ENCODE data around the gene KCNMB1.

The KCNMB1 gene

DNA sequence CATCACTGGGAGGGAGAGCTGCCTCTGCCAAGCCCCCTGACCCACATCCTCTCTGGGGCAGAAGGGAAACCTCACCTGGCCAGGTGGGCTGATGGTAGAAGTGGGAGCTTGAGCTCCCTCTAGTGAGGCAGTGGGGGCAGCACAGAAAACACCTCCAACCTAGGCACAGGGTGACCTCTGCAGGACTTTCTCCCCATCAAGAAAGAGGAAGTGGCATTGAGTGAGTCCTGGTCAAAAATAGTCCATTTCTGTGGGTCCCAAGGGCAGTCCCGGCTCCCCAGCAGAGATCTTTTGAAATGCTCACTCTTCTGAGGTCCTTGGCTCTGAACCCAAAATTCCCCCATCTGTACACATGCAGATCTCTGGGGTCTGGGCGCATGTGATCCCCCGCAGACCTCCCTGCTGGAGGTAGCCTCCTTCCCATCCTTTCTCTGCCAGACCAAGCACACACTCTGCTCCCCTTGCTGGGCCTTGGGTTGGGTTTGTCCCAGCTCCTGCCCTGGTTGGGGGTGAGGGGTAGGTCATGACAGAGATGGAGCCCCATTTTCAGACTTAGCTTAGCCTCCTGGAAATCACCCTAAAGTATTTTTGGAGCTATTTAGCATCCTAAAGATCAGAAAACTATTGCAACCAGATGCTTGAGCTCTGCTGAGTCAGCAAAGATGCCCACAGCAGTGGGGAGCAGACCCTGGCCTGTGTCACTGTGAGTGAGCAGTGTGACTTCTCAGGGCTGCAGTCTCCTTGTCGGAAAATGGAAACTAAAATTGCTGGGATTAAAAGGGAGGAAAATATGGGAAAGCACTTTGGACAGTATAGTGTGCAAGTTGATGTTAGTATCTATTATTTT is 50.0 kb downstream of the KCNMB1 start:
- no peak overlapping the region for H3K9ac ChIP-seq (ENCODE audit: low read length in 5 of 5)
- H3K9me3 ChIP-seq (ENCODE audit: control insufficient read depth in 5 of 5, low read length in 5 of 5), result no peaks in the 10 kb centered on the region
- H3K36me3 ChIP-seq (ENCODE audit: control insufficient read depth in 5 of 5, insufficient read depth in 5 of 5, low read length in 5 of 5), result no peaks in the 10 kb centered on the region
- peaks cover 0 to 26% (median 7%) of the 10 kb centered on the region in 5 donors for H3K4me1 ChIP-seq (ENCODE audit: control insufficient read depth in 5 of 5, insufficient read depth in 5 of 5, low read length in 5 of 5)
- H3K4me3 ChIP-seq (ENCODE audit: low read depth in 1 of 5, low read length in 5 of 5), result no peak overlapping the region
- H3K27me3 ChIP-seq (ENCODE audit: control insufficient read depth in 5 of 5, insufficient read depth in 4 of 5, low read length in 5 of 5), result no peaks in the 10 kb centered on the region
- H3K27ac ChIP-seq (ENCODE audit: low read depth, low read length), result no peak overlapping the region

GRCh38 chr5:170338291-170338690 is 50.9 kb downstream of the KCNMB1 start:
- Histone ChIP-seq H3K27me3 (ENCODE audit: control insufficient read depth in 5 of 5, insufficient read depth in 4 of 5, low read length in 5 of 5) (no peaks in the 10 kb centered on the region), H3K9me3 (ENCODE audit: control insufficient read depth in 5 of 5, low read length in 5 of 5) (no peaks in the 10 kb centered on the region), H3K4me3 (ENCODE audit: low read depth in 1 of 5, low read length in 5 of 5) (no peak overlapping the region), H3K9ac (ENCODE audit: low read length in 5 of 5) (no peak overlapping the region), H3K4me1 (ENCODE audit: control insufficient read depth in 5 of 5, insufficient read depth in 5 of 5, low read length in 5 of 5) (peaks cover 5 to 35% (median 10%) of the 10 kb centered on the region in 5 donors), H3K27ac (ENCODE audit: low read depth, low read length) (no peak overlapping the region), H3K36me3 (ENCODE audit: control insufficient read depth in 5 of 5, insufficient read depth in 5 of 5, low read length in 5 of 5) (no peaks in the 10 kb centered on the region)

GRCh38 chr5:170337045-170337733 is 52.0 kb downstream of the KCNMB1 start:
- H3K27ac ChIP-seq (ENCODE audit: low read depth, low read length), result no peak overlapping the region
- H3K9me3 ChIP-seq (ENCODE audit: control insufficient read depth in 5 of 5, low read length in 5 of 5), result no peaks in the 10 kb centered on the region
- no peak overlapping the region for H3K9ac ChIP-seq (ENCODE audit: low read length in 5 of 5)
- H3K36me3 ChIP-seq (ENCODE audit: control insufficient read depth in 5 of 5, insufficient read depth in 5 of 5, low read length in 5 of 5), result no peaks in the 10 kb centered on the region
- H3K27me3 ChIP-seq (ENCODE audit: control insufficient read depth in 5 of 5, insufficient read depth in 4 of 5, low read length in 5 of 5), result no peaks in the 10 kb centered on the region
- H3K4me1 ChIP-seq (ENCODE audit: control insufficient read depth in 5 of 5, insufficient read depth in 5 of 5, low read length in 5 of 5), result peaks cover 5 to 38% (median 10%) of the 10 kb centered on the region in 5 donors
- no peak overlapping the region for H3K4me3 ChIP-seq (ENCODE audit: low read depth in 1 of 5, low read length in 5 of 5)

DNA sequence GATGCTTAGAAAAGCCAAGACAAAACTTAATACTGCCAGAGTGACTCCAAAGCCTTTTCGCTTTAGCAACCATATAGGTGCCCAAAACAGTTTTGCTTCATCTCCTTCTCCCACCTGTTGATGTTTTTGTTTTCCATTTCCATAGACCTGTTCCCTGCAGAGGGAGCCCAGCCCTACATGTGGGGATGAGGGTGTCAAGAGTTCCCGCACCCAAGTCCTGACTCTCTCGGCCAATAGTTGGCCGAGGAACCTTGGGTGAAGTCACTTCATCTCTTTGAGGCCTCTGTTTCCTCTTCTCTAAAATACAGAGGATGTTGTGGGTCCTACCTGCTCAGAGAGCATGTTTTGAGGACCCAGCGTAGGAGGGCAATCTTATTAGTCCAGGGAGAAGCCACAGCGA is 53.1 kb downstream of the KCNMB1 start:
- H3K36me3 ChIP-seq (ENCODE audit: control insufficient read depth in 5 of 5, insufficient read depth in 5 of 5, low read length in 5 of 5), result no peaks in the 10 kb centered on the region
- H3K4me1 ChIP-seq (ENCODE audit: control insufficient read depth in 5 of 5, insufficient read depth in 5 of 5, low read length in 5 of 5), result peaks cover 8 to 43% (median 15%) of the 10 kb centered on the region in 5 donors
- H3K27ac ChIP-seq (ENCODE audit: low read depth, low read length), result no peak overlapping the region
- H3K27me3 ChIP-seq (ENCODE audit: control insufficient read depth in 5 of 5, insufficient read depth in 4 of 5, low read length in 5 of 5), result no peaks in the 10 kb centered on the region
- no peak overlapping the region for H3K4me3 ChIP-seq (ENCODE audit: low read depth in 1 of 5, low read length in 5 of 5)
- H3K9ac ChIP-seq (ENCODE audit: low read length in 5 of 5), result no peak overlapping the region
- no peaks in the 10 kb centered on the region for H3K9me3 ChIP-seq (ENCODE audit: control insufficient read depth in 5 of 5, low read length in 5 of 5)

DNA sequence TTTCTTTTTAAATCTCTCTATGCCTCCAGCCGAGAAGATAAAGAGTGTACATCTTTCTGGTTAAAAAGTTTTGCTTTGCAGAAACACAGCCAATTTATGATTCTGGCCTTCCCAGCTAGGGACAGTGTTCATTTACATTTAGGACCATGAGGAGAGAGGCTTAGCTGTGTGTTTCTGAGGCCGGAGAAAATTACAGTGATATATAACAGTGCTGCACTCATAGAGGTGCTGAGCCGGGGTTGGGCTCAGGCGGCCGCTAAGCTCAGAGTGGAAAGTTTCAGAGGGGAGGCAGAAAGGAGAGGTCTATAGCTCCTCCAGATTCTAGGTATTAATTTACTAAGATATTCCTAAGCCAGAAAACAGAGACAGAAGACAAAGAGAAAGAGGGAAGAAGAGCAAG is 54.5 kb downstream of the KCNMB1 start:
- no peak overlapping the region for H3K27ac ChIP-seq (ENCODE audit: low read depth, low read length)
- H3K4me1 ChIP-seq (ENCODE audit: control insufficient read depth in 5 of 5, insufficient read depth in 5 of 5, low read length in 5 of 5), result peaks cover 11 to 56% (median 25%) of the 10 kb centered on the region in 5 donors
- H3K9ac ChIP-seq (ENCODE audit: low read length in 5 of 5), result no peak overlapping the region
- no peaks in the 10 kb centered on the region for H3K27me3 ChIP-seq (ENCODE audit: control insufficient read depth in 5 of 5, insufficient read depth in 4 of 5, low read length in 5 of 5)
- H3K4me3 ChIP-seq (ENCODE audit: low read depth in 1 of 5, low read length in 5 of 5), result no peak overlapping the region
- H3K9me3 ChIP-seq (ENCODE audit: control insufficient read depth in 5 of 5, low read length in 5 of 5), result no peaks in the 10 kb centered on the region
- H3K36me3 ChIP-seq (ENCODE audit: control insufficient read depth in 5 of 5, insufficient read depth in 5 of 5, low read length in 5 of 5), result no peaks in the 10 kb centered on the region

- Histone ChIP-seq H3K4me3 (ENCODE audit: low read depth in 1 of 5, low read length in 5 of 5) (no peak overlapping the region), H3K9me3 (ENCODE audit: control insufficient read depth in 5 of 5, low read length in 5 of 5) (no peaks in the 10 kb centered on the region), H3K36me3 (ENCODE audit: control insufficient read depth in 5 of 5, insufficient read depth in 5 of 5, low read length in 5 of 5) (no peaks in the 10 kb centered on the region), H3K27ac (ENCODE audit: low read depth, low read length) (no peak overlapping the region), H3K4me1 (ENCODE audit: control insufficient read depth in 5 of 5, insufficient read depth in 5 of 5, low read length in 5 of 5) (peaks cover 11 to 59% (median 25%) of the 10 kb centered on the region in 5 donors), H3K27me3 (ENCODE audit: control insufficient read depth in 5 of 5, insufficient read depth in 4 of 5, low read length in 5 of 5) (no peaks in the 10 kb centered on the region), H3K9ac (ENCODE audit: low read length in 5 of 5) (no peak overlapping the region)
Measured at GRCh38 chr5:170333161-170333910, 55.8 kb downstream of the KCNMB1 start.

GRCh38 chr5:170332058-170332457 is 57.1 kb downstream of the KCNMB1 start:
- Histone ChIP-seq H3K9ac (ENCODE audit: low read length in 5 of 5) (peak overlapping the region in 2 of 5 donors; percentile 7 to 48), H3K27me3 (ENCODE audit: control insufficient read depth in 5 of 5, insufficient read depth in 4 of 5, low read length in 5 of 5) (no peaks in the 10 kb centered on the region), H3K27ac (ENCODE audit: low read depth, low read length) (peak overlapping the region; percentile 66), H3K36me3 (ENCODE audit: control insufficient read depth in 5 of 5, insufficient read depth in 5 of 5, low read length in 5 of 5) (no peaks in the 10 kb centered on the region), H3K9me3 (ENCODE audit: control insufficient read depth in 5 of 5, low read length in 5 of 5) (no peaks in the 10 kb centered on the region), H3K4me3 (ENCODE audit: low read depth in 1 of 5, low read length in 5 of 5) (no peak overlapping the region), H3K4me1 (ENCODE audit: control insufficient read depth in 5 of 5, insufficient read depth in 5 of 5, low read length in 5 of 5) (peaks cover 11 to 62% (median 25%) of the 10 kb centered on the region in 5 donors)

- Histone ChIP-seq H3K4me3 (ENCODE audit: low read depth in 1 of 5, low read length in 5 of 5) (peak overlapping the region; percentile 21 to 56 (median 50)), H3K27me3 (ENCODE audit: control insufficient read depth in 5 of 5, insufficient read depth in 4 of 5, low read length in 5 of 5) (no peaks in the 10 kb centered on the region), H3K9ac (ENCODE audit: low read length in 5 of 5) (peak overlapping the region; percentile 19 to 54 (median 40)), H3K4me1 (ENCODE audit: control insufficient read depth in 5 of 5, insufficient read depth in 5 of 5, low read length in 5 of 5) (peaks cover 11 to 56% (median 25%) of the 10 kb centered on the region in 5 donors), H3K36me3 (ENCODE audit: control insufficient read depth in 5 of 5, insufficient read depth in 5 of 5, low read length in 5 of 5) (no peaks in the 10 kb centered on the region), H3K9me3 (ENCODE audit: control insufficient read depth in 5 of 5, low read length in 5 of 5) (no peaks in the 10 kb centered on the region), H3K27ac (ENCODE audit: low read depth, low read length) (peak overlapping the region; percentile 66)
Measured at GRCh38 chr5:170330568-170331054, 58.6 kb downstream of the KCNMB1 start.

- Histone ChIP-seq H3K4me1 (ENCODE audit: control insufficient read depth in 5 of 5, insufficient read depth in 5 of 5, low read length in 5 of 5) (peaks cover 11 to 54% (median 25%) of the 10 kb centered on the region in 5 donors), H3K27me3 (ENCODE audit: control insufficient read depth in 5 of 5, insufficient read depth in 4 of 5, low read length in 5 of 5) (no peaks in the 10 kb centered on the region), H3K27ac (ENCODE audit: low read depth, low read length) (no peak overlapping the region), H3K9me3 (ENCODE audit: control insufficient read depth in 5 of 5, low read length in 5 of 5) (no peaks in the 10 kb centered on the region), H3K36me3 (ENCODE audit: control insufficient read depth in 5 of 5, insufficient read depth in 5 of 5, low read length in 5 of 5) (no peaks in the 10 kb centered on the region), H3K9ac (ENCODE audit: low read length in 5 of 5) (no peak overlapping the region), H3K4me3 (ENCODE audit: low read depth in 1 of 5, low read length in 5 of 5) (no peak overlapping the region)
Measured at GRCh38 chr5:170329524-170329923, 59.6 kb downstream of the KCNMB1 start.

Measured in subcutaneous abdominal adipose tissue (tissue), 5 donors.